Cortex of kidney (tissue), 1 donor: ENCODE data around the gene CPED1.
"Not testable (repeated sequence)": the region's sequence is repeated elsewhere in the genome, so short reads cannot be mapped to it uniquely, and the experiment has no call there.

Source experiments
- DNase-seq: peaks from one replicate; lab custom pipeline; 2025; lab: John Stamatoyannopoulos, UW

Gene CPED1

GRCh38 chr7:120981117-120981516 lies 7.4 kb upstream of the CPED1 start:
- no peak for DNase-seq

DNA sequence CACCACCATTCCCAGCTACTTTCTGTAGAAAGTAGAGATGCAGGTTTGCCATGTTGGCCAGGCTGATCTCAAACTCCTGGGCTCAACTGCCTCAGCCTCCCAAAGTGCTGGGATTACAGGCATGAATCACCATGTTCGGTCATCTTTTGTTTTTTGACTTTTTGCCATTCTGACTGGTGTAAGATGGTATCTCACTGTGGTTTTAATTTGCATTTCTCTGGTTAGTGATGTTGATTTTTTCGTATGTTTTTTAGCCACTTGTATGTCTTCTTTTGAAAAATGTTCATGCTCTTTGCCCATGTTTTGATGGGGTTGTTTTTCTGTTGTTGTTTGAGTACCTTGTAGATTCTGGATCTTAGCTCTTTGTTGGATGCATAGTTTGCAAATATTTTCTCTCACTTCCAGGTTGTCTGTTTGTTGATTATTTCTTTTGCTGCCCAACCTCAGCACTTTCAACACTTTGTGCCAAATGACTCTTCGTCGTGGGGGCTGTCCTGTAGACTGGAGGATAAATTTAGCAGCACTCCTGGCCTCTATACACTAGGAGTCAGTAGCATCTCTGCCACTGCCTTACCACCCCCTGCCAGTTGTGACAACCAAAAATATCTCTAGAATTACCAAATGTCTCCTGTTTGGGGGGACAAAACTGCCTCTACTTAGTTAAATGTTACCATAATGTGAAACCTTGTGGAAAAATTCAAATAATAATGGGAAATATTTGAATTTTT lies 6.5 kb upstream of the CPED1 start:
- DNase-seq: no peak

DNA sequence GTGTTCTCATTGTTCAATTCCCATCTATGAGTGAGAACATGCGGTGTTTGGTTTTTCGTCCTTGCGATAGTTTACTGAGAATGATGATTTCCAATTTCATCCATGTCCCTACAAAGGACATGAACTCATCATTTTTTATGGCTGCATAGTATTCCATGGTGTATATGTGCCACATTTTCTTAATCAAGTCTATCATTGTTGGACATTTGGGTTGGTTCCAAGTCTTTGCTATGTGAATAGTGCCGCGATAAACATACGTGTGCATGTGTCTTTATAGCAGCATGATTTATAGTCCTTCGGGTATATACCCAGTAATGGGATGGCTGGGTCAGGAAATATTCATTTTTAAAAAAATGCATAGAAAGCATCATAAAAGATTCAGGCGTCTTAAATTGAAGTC lies 4.9 kb upstream of the CPED1 start:
- DNase-seq: not testable (repeated sequence)

DNA sequence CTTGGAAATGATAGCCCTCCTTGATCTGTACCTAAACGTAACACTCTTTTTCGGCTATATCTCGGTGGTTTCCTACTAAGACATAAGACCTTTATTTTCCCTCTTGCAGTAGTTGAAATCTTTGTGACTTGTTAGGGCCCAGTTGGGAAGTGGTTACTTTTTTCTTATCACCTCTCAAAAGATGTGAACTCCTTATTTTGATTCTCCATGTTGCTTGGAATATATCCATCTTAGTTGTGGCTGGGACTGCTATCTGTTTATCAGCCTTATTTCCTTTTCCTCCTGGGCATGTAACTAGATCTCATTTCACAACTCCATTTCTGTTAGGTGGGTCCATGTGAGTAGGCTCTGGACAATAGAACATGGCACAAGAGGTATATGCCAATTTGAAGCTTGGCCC lies 4.1 kb upstream of the CPED1 start:
- DNase-seq: no peak

- no peak for DNase-seq
Measured at GRCh38 chr7:120985130-120985758, 3.3 kb upstream of the CPED1 start.

DNA sequence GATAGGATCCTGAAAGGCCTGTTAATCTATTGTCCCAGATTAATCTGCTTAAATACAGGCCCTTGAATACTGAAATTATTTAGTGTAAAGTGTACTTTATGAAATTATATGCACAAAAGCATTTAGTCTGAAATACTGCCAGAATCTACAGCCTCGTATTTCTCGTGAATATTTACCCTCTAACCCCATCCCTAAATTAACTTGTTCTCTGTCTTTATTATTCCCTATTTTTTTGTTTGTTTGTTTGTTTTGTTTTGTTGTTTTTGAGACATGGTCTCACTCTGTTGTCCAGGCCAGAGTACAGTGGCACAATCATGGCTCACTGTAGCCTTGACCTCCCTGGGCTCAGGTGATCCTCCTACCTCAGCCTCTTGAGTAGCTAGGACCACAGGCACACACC lies 2.7 kb upstream of the CPED1 start:
- no peak for DNase-seq

DNA sequence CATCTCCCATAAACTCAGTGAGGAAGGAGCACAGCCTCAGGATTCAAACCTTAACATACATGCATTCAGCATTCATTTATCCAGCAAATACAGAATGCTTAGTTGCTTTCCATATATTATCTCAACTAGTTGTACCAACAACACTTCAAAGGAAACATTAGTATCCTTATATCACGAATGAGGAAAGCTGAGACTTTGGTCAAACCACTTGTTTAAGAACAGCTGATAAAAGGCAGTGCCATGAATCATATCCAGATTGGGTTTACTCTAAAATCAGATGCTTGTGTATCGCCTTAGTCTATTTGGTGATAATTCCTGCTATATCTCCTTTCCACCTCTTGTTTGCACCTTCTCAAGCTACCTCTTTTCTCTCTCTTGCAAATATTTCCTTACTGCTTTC lies 1.9 kb upstream of the CPED1 start:
- DNase-seq: no peak

DNA sequence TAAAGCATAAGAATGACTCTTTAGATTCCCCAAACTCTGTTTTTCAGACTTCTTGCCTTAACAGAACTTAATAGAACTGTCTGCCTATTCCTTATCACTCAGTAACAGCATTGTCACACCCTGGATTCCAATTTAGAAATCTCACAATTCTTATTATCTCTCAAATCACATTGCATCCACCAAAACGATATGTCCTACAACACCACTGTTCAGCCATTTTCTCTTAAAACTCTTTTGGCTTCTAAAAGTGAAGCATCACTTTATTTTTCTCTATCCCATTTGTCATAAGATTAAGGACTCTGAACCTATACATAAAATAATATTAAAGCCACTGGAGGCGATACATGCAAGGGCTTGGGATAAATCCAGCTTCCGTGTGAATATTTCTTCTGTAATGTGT lies 1.2 kb upstream of the CPED1 start:
- no peak for DNase-seq

- no peak for DNase-seq
Measured at GRCh38 chr7:120987683-120988590, 574 bp upstream of the CPED1 start.

DNA sequence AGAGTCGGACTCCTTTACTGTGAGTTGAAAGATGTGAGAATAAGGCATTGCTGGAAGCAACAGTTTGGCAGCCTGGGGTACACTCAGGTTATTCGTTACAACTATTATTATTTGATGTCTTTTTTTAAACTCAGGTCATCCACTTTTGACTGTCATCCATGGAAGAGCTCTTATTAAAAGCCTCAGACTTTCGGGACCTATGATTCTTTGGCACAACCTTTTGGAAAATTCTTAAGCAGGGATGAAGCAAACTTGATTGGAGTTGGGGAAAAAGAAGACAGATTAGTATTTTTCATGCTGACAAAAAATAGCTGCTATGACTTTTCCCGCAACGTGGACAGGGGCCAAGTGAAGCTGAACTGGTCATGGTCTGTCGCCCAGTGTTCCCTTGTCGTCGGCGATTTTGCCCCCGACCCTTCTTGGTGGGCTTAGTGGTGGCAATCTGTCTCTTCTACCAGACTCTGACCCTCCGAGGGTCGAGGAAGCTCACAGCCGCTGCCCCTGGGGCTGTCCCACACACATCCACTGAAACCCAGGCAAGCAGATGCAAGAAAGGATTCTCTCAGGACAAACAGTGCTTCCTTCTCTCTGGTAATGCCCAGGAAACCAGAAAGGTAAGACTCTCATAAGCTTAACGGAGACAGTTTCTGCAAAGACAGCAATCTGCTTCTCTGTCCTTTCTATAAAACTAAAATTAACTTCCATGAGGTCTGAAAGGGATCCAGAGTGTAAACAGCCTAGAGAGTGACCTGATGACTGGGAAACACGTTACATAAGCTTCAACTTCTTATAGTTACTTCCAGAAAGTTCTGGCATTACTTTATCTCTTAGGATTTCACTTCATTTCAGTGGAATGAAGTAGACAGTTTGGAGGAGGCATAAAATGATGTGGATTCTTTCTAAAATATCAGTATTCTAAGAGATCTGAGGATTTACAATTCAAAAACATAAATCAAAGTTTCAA lies 1.0 kb downstream of the CPED1 start:
- no peak for DNase-seq

- no peak for DNase-seq
Measured at GRCh38 chr7:120990468-120991118, 2.1 kb downstream of the CPED1 start.

- no peak for DNase-seq
Measured at GRCh38 chr7:120991161-120991560, 2.6 kb downstream of the CPED1 start.

DNA sequence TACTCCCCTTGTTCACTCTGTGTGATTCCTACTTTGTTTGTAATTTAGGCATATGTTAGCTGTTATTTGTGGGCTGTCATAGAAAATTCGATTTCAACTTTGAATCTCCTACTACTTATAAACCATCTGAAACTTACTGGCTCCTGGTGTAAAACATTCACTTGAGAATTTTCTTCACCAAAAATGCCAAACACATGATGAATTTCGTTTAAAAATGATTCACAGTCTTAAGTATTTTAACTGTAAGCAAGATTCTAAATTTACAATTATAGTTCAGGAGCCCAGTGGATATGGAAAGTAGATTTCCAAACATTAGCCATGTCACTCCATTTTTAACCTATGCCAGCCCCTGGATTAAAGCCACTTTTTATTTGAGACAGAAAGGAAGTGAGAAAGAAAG lies 3.1 kb downstream of the CPED1 start:
- DNase-seq: no peak

GRCh38 chr7:120992272-120992964 lies 3.9 kb downstream of the CPED1 start:
- DNase-seq: no peak

GRCh38 chr7:120992965-120993494 lies 4.5 kb downstream of the CPED1 start:
- no peak for DNase-seq

DNA sequence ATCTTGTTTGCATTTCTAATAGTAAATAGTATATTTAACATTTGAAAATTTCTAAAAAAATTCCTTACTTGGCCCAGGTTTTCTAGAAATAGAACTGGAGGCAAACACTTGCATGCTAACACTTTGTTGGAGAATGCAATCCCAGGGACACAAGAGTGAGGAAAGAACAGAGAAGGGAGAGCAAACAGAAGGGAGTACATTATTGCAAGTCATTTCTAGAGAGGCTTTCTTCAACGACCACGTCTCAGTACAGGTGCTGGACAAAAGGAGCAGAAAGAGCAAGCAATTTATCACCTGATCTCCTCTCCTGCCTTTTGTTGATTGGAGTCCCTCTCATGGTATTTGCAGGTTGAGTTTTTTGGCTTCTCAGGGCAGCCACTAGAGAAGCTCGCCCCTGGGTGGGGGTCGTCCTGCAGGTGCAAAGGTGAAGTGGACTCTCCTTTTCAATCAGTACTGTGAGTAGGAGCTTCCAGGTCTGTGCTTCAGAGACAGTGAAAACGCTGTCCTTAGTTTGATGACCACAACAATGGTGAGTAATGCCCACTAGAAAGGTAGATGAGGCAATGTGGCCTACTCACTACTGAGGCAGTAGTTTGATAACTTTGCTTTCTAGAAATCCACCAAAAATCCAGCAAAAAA lies 5.2 kb downstream of the CPED1 start:
- DNase-seq: no peak

DNA sequence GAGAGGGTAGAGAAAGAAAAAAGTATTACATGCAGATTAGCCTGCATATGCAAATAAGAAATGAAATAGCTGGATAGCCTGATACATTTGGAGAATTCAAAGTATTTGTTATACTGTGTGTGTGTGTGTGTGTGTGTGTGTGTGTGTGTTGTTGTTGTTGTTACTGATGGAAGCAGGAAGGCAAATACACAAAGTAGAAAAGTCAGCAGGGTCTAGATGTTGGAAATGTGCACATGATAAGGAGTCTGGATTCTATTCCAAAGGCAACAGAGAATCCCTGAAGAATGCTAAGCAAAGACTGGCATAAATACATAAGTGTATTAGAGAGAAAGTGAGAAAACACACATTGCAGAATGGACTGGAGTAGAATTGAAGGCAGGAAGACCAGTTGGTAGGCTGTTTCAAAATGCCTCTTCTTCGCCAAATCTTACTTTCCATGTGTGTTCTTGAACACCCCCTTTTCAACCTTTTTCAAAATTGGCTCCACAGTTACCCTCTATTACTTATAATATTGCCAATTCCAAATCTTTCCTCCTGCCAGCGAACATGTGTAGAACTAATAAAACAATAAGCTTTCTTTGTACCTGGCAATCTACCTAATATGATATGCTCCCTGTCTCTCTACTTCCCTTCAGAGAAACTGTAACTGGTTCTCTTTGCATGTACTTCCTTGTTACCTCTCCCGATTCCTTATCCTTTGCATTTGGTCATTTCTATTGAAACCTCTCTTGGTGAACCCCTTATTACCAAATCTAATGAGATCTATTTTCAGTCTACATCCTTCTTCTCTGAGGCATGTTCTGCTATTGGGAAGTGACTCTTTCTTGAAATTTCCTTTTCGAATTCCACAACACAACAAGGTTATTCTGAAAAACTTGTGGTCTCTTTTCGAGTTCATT lies 6.2 kb downstream of the CPED1 start:
- DNase-seq: no peak

DNA sequence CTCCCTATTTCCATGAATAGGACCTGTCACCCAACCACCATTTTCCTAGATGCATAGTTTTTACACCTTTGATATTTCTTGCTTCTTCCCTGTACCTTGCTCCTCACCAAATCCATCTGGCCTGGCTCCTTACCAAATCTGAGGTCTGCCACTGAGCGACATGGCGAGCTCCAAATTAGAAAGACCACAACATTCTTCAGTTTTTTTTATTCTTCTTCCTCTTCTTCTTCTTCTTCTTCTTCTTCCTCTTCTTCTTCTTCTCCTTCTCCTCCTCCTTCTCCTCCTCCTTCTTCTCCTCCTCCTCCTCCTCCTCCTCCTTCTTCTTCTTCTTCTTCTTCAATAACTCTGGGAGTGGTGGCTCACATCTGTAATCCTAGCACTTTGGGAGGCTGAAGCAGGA lies 7.1 kb downstream of the CPED1 start:
- no peak for DNase-seq
